ACC112 (cell line): ENCODE measurements around the gene RERE.
A peak's percentile ranks its signal among the peaks of the same experiment; 100 is the strongest.

Experiments used
- H2AFZ ChIP-seq: fragments of 200-600 bp; sonication (generic); one replicate; pipeline ENCODE4 v1.6.0; 2017; ENCODE audit warnings: antibody characterized with exemption, low read length; ENCODE audit not compliant: unreplicated experiment
- H3K27ac ChIP-seq: fragments of 200-600 bp; sonication (generic); 2 replicates; pipeline ENCODE4 v1.5.1; 2014; ENCODE audit warnings: low read depth, mild to moderate bottlenecking, antibody characterized with exemption, low read length, moderate library complexity
- H3K27me3 ChIP-seq: fragments of 200-600 bp; sonication (generic); 2 replicates; pipeline ENCODE4 v1.6.1; 2014; ENCODE audit warnings: mild to moderate bottlenecking, antibody characterized with exemption, low read length, moderate library complexity, mixed read lengths; ENCODE audit not compliant: insufficient read depth
- H3K36me3 ChIP-seq: fragments of 200-600 bp; sonication (generic); 2 replicates; pipeline ENCODE4 v1.6.1; 2016; ENCODE audit warnings: mild to moderate bottlenecking, antibody characterized with exemption, low read length, moderate library complexity, mixed read lengths; ENCODE audit not compliant: insufficient read depth
- H3K4me1 ChIP-seq: fragments of 200-600 bp; sonication (generic); one replicate; pipeline ENCODE4 v1.6.1; 2016; ENCODE audit warnings: low read length, mixed read lengths; ENCODE audit not compliant: insufficient read depth, unreplicated experiment, control insufficient read depth
- H3K4me3 ChIP-seq: fragments of 200-600 bp; sonication (generic); 2 replicates; pipeline ENCODE4 v1.5.1; 2014; ENCODE audit warnings: mild to moderate bottlenecking, low read depth, low read length
- H3K79me2 ChIP-seq: fragments of 200-600 bp; sonication (generic); one replicate; pipeline ENCODE4 v1.6.0; 2016; ENCODE audit warnings: low read length; ENCODE audit not compliant: control insufficient read depth, unreplicated experiment, insufficient read depth

The RERE gene

DNA sequence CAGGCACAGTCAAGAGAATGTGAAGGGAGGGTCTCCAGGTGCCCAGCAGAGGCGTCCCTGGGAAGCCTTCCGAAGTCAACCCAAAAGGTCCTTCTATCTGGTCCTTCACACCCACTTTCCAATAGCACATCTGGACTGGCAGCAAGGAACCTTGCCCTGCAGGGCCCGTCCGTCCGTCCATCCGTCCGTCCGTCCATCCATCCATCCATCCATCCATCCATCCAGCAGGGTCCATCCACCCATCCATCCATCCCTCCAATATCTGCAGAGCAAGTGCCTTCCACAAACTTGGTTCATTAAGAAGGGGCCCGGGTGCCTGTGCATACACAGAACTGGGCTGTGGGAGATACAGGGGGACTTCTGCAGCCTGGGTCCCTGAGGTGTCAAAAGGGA is 468.0 kb downstream of the RERE start:
- no peak overlapping the region for H2AFZ ChIP-seq
- H3K4me1 ChIP-seq = peaks cover 15% of the 10 kb centered on the region
- H3K27me3 ChIP-seq = no peaks in the 10 kb centered on the region
- H3K4me3 ChIP-seq = no peak overlapping the region
- H3K27ac ChIP-seq = no peak overlapping the region
- H3K36me3 ChIP-seq = peaks cover 3% of the 10 kb centered on the region; the same call in 1 of the 2 replicates
- H3K79me2 ChIP-seq = no peaks in the 10 kb centered on the region

DNA sequence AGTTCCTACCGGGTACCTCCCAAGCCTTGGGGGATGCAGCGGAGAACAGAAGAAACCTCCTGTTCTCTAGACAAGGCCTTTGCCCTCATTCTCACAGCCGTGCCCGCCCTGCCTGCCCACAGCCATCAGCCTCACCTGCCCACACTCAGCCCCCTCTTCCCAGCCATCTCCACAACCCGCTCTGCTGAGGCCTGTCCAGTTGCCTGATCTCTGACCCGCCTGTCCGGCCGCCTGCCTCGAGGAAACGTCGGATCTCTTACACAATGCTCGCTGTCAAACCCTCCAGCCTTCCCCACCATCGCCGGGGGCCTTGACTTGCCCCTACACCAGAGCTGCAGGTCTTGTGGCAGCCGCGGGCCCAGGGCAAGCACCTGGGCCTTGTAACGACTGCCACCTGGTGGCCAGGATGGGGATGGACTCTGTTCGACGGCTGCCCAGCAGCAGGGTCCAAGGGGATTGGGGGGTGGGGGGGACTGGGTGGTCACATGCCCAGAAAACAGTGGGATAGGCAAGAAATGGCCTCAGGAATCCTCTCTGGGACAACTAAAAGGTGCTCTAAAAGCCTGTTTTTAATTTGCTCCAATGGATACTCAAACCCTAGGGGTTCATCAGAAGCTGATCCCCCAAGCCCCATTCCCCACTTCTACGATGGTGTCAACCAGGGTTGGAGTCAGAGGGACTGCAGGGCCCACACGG is 468.5 kb downstream of the RERE start:
- H3K79me2 ChIP-seq = no peaks in the 10 kb centered on the region
- no peak overlapping the region for H2AFZ ChIP-seq
- peaks cover 3% of the 10 kb centered on the region; the same call in 1 of the 2 replicates for H3K36me3 ChIP-seq
- no peak overlapping the region for H3K4me3 ChIP-seq
- H3K27me3 ChIP-seq = no peaks in the 10 kb centered on the region
- H3K4me1 ChIP-seq = peaks cover 20% of the 10 kb centered on the region
- no peak overlapping the region for H3K27ac ChIP-seq

DNA sequence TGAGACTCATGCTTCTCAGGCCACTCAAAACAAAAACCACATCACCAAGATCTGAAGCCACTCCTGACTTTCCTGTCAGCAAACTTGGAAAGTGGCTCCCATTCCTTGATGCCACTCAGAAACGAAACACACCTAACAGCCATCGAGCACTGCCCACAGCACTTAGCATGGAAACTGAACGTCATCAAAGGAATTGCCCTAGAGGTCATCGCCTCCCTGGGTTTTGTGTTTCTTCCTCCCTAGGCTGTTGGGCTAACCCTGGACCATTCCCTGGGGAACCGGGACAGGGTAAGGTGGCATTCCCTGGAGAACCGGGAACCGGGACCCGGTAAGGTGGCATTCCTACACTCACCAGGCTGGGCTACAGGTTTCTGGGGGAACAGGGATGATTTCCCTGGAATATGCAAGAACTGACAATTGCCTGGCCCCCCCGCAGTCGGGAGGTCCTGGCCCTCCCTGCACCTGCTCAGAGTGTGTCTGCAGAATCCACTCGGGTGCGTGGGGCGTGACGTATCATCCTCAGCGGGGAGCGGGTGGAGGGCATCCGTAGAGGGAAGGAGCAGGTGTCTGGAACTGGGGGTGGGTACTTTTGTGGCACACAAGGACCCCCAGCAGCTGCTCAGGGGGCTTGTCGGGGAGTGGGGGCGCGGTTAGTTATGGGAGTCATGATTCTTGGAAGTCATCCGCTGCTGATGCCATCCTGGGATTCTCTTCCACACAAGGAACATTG is 469.2 kb downstream of the RERE start:
- H3K79me2 ChIP-seq = no peaks in the 10 kb centered on the region
- H3K4me3 ChIP-seq = no peak overlapping the region
- H3K4me1 ChIP-seq = peaks cover 24% of the 10 kb centered on the region
- no peaks in the 10 kb centered on the region for H3K27me3 ChIP-seq
- peaks cover 2% of the 10 kb centered on the region; the same call in 1 of the 2 replicates for H3K36me3 ChIP-seq
- H2AFZ ChIP-seq = no peak overlapping the region
- H3K27ac ChIP-seq = no peak overlapping the region

DNA sequence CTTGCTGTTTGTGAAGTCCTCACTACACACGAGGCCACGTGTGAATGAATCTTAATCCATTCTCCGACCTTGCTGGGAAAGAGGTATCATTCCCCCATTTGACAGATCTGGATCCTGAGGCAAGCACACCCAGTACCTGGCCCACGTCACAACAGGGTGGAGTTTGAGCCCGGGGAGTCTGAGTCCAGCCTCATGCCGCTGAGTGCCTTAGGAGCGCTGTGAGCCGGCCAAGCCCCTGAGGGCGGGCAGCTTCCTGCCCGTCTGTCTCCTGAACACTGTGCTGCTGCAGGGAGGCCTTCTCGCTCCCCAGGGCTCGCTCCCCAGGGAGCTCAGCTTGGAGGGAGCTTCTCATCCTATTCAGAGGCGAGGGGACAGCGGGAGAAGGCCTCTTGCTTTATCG is 469.8 kb downstream of the RERE start:
- no peaks in the 10 kb centered on the region for H3K27me3 ChIP-seq
- H3K79me2 ChIP-seq = no peaks in the 10 kb centered on the region
- H2AFZ ChIP-seq = no peak overlapping the region
- H3K27ac ChIP-seq = no peak overlapping the region
- peaks cover 29% of the 10 kb centered on the region for H3K4me1 ChIP-seq
- no peaks in the 10 kb centered on the region for H3K36me3 ChIP-seq
- no peak overlapping the region for H3K4me3 ChIP-seq

DNA sequence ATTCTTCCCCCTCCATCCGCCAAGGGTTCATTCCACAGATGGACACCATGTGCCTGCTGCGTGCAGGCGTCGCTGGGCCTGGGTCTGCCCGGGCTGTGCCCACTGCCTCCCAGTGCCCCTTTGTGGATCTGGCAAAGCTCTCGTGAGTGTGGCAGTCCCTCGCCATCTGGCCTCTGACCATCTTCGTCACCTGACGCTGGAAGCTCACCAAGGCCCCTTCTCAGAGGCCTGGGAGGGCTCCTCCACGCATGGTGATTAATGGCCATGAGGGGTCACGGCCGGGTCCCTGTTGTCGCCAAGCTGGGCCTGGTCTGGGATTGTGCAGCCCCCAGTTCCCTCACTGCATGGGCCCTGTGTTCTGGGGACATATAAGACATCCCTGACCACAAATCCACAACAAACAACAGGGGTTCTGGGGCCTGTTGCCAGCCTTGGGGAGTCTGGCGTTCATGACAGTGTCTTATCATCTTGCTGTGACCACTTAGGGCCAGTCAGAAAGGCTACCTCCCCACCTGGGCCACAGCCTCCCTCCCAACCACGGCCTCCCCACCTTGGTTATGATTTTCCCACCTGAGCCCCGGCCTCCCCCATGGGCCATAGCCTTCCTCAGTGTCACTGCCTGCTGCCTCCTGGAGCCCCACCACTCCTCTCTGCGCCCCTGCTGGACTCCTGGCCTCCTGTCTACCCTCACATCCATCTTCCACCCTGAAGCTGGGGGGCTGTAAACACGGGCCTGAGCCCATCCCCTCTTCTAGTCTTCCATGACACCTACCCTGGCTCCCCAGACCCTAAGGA is 471.6 kb downstream of the RERE start:
- no peak overlapping the region for H3K4me3 ChIP-seq
- no peaks in the 10 kb centered on the region for H3K36me3 ChIP-seq
- H3K4me1 ChIP-seq = peaks cover 29% of the 10 kb centered on the region
- H3K27me3 ChIP-seq = no peaks in the 10 kb centered on the region
- H3K79me2 ChIP-seq = no peaks in the 10 kb centered on the region
- H2AFZ ChIP-seq = no peak overlapping the region
- no peak overlapping the region for H3K27ac ChIP-seq

DNA sequence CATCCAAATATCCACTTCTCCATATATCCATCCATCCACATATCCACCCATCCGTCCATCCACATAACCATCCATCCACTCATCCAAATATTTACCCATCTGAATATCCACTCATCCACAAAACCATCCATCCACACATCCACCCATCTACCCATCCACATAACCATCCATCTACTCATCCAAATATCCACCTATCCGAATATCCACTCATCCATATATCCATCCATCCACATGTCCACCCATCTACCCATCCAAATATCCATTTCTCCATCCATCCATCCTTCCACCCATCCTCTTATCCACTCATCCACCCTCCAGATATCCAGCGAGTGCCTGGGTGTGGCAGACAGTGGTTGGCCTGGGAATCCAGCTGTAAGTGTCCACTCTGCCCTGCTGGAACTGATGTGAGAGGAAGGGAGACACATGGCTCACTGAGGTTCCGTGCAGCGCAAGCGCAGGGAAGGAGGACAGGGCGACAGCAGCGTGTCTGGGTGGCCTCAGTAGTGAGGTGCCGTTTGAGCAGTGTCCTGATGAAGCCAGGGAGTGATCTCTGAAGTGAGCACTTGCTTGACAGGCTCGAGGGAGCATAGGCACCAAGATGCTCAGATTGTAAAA is 472.4 kb downstream of the RERE start:
- no peaks in the 10 kb centered on the region for H3K79me2 ChIP-seq
- H3K27ac ChIP-seq = no peak overlapping the region
- H3K4me1 ChIP-seq = peaks cover 25% of the 10 kb centered on the region
- no peaks in the 10 kb centered on the region for H3K27me3 ChIP-seq
- no peak overlapping the region for H2AFZ ChIP-seq
- no peak overlapping the region for H3K4me3 ChIP-seq
- H3K36me3 ChIP-seq = no peaks in the 10 kb centered on the region

DNA sequence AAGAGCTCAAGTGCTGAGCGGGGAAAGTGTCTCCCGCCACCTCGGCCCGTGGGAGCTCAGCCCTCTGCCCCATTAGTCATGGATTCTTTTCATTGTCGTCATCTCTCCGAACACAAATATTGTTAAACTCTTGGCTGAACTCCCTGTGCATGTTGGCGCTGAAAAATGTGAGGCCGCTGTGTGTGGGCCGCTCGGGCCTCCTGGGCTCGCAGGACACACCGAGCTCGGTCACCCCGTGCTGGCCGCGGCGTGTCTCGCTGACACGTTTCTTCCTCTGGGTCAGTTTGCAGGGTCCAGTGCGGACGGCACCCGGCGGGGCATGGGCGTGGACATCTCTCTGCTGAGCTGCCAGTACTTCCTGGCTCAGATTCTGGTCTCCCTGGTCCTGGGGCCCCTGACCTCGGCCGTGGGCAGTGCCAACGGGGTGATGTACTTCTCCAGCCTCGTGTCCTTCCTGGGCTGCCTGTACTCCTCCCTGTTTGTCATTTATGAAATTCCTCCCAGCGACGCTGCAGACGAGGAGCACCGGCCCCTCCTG is 473.9 kb downstream of the RERE start:
- Histone ChIP-seq H3K36me3 (no peaks in the 10 kb centered on the region), H3K4me3 (peak overlapping the region; percentile 38), H2AFZ (no peak overlapping the region), H3K79me2 (no peaks in the 10 kb centered on the region), H3K27me3 (no peaks in the 10 kb centered on the region), H3K27ac (peak overlapping the region; percentile 95), H3K4me1 (peaks cover 17% of the 10 kb centered on the region)

DNA sequence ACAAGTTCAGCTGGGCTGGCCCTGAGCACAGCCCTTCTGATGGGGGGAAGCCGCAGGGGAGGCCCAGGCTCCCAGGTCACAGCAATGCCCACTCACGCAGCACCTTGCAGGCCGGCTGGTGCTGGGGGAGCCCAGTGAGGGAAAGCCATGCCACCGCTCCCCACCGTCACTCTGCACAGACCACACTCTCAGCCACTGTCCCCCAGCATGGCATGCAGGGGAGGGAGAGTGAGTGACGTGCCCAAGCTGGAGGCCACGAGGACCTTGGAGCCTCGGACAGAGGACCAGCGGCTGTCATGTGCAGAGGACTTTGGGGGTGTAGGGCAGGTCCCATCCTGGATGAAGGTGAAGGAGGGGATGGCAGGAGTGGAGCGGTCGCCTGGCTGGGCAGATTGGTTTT is 474.4 kb downstream of the RERE start:
- Histone ChIP-seq H2AFZ (no peak overlapping the region), H3K27ac (peak overlapping the region; percentile 95), H3K4me3 (no peak overlapping the region; the same call in 1 of the 2 replicates), H3K4me1 (peaks cover 17% of the 10 kb centered on the region), H3K27me3 (no peaks in the 10 kb centered on the region), H3K79me2 (no peaks in the 10 kb centered on the region), H3K36me3 (0 out of 2 replicates have a peak, but pooled peaks cover 2% of the 10 kb centered on the region)

DNA sequence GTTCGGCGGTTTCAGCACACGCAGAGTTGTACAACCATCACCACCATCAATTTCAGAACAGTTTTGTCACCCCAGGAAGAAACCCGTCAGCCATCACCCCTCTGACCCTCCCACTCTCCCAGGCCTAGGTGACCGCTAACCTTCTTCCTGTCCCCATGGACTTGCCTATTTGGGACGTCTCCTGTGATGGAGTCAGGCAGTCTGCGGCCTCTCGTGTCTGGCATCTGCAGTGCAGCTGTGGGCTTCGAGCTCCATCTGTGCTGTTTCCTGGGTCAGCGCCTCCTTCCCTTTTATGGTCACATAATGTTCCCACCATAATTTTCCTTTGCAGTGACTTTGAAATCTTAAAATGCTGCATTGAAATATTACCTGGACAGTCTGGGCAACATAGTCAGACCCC is 475.1 kb downstream of the RERE start:
- H2AFZ ChIP-seq = no peak overlapping the region
- peaks cover 17% of the 10 kb centered on the region for H3K4me1 ChIP-seq
- no peak overlapping the region for H3K4me3 ChIP-seq
- 0 out of 2 replicates have a peak, but pooled peaks cover 8% of the 10 kb centered on the region for H3K36me3 ChIP-seq
- H3K79me2 ChIP-seq = no peaks in the 10 kb centered on the region
- peak overlapping the region; percentile 95 for H3K27ac ChIP-seq
- H3K27me3 ChIP-seq = no peaks in the 10 kb centered on the region

DNA sequence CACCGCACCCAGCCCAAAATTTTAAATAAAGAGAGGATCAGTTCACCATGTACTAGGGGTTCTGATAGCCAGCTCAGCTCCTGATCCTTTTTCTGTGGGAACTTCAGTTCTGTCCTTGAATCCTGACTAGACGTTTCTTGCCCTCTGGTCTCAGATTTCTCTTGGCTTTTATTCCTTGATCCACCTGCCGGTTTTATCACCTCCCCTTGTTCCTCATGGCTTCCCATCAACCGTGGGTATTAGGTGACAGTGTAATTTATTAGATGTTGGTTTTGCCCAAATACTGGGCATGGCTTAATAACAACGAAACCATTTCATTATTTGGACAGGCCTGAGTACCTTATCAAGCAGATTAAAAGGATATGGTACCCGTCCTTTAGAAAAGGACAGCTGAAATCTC is 477.0 kb downstream of the RERE start:
- Histone ChIP-seq H3K79me2 (no peaks in the 10 kb centered on the region), H3K27ac (no peak overlapping the region), H3K4me3 (no peak overlapping the region), H3K36me3 (peaks cover 12% of the 10 kb centered on the region; the same call in 1 of the 2 replicates), H3K27me3 (no peaks in the 10 kb centered on the region), H3K4me1 (peaks cover 17% of the 10 kb centered on the region), H2AFZ (no peak overlapping the region)
